Astrocyte (in vitro differentiated cells and primary cell): ENCODE data around the gene STUM. TPM values are rescaled to one million over a fixed set of nuclear protein-coding genes. Genes with fewer than 3 reads are reported as not detected.
"Not testable (repeated sequence)": the region's sequence is repeated elsewhere in the genome, so short reads cannot be mapped to it uniquely, and the experiment has no call there.

Experiments used
- DNase-seq: peaks from one replicate; pipeline ENCODE4 v3.0.0-alpha.2; 2010; ENCODE audit warnings: low read depth
- FAIRE-seq: peaks from 2 replicates; lab custom pipeline; 2011; peaks lifted over from hg19 to GRCh38; lab: Jason Lieb, UNC
- H2AFZ ChIP-seq: 2 replicates; pipeline ENCODE4 v1.6.0; 2012; ENCODE audit warnings: low read depth, low read length, inconsistent platforms
- H3K27ac ChIP-seq: 2 replicates; pipeline ENCODE4 v1.5.1; 2011; ENCODE audit warnings: low read depth, low read length, inconsistent platforms
- H3K27me3 ChIP-seq: 2 replicates; pipeline ENCODE4 v1.6.0; 2011; ENCODE audit warnings: low read length, inconsistent platforms; ENCODE audit not compliant: insufficient read depth
- H3K36me3 ChIP-seq: 2 replicates; pipeline ENCODE4 v1.5.1; 2011; ENCODE audit warnings: low read length, inconsistent platforms; ENCODE audit not compliant: insufficient read depth
- H3K4me1 ChIP-seq: 2 replicates; pipeline ENCODE4 v1.5.1; 2011; ENCODE audit warnings: low read length, inconsistent platforms; ENCODE audit not compliant: insufficient read depth
- H3K4me2 ChIP-seq: 2 replicates; pipeline ENCODE4 v1.6.0; 2012; ENCODE audit warnings: low read length, inconsistent platforms
- H3K4me3 ChIP-seq: 2 replicates; pipeline ENCODE4 v1.5.1; 2011; ENCODE audit warnings: low read depth, mild to moderate bottlenecking, low read length, inconsistent platforms; ENCODE audit not compliant: insufficient read depth
- H3K79me2 ChIP-seq: 2 replicates; pipeline ENCODE4 v1.6.0; 2012; ENCODE audit warnings: mild to moderate bottlenecking, low read length, inconsistent platforms; ENCODE audit not compliant: insufficient read depth
- H3K9ac ChIP-seq: 2 replicates; pipeline ENCODE4 v1.6.0; 2012; ENCODE audit warnings: mild to moderate bottlenecking, low read length, inconsistent platforms
- H3K9me3 ChIP-seq: 2 replicates; pipeline ENCODE4 v1.5.1; 2012; ENCODE audit warnings: low read depth, mild to moderate bottlenecking, low read length, inconsistent platforms; ENCODE audit not compliant: insufficient read depth
- H4K20me1 ChIP-seq: 2 replicates; pipeline ENCODE4 v1.6.0; 2012; ENCODE audit warnings: low read length, inconsistent platforms; ENCODE audit not compliant: insufficient read depth
- H3K27ac Mint-ChIP-seq: one replicate; pipeline ENCODE4 v1.8.0; 2021; ENCODE audit warnings: mild to moderate bottlenecking, mixed read lengths; ENCODE audit not compliant: unreplicated experiment
- H3K27me3 Mint-ChIP-seq: one replicate; pipeline ENCODE4 v1.8.0; 2021; ENCODE audit warnings: low read depth, mixed read lengths; ENCODE audit not compliant: unreplicated experiment
- H3K36me3 Mint-ChIP-seq: one replicate; pipeline ENCODE4 v1.8.0; 2021; ENCODE audit warnings: low read depth, mixed read lengths; ENCODE audit not compliant: unreplicated experiment
- H3K4me1 Mint-ChIP-seq: one replicate; pipeline ENCODE4 v1.8.0; 2021; ENCODE audit warnings: low read depth, mixed read lengths; ENCODE audit not compliant: unreplicated experiment
- H3K4me3 Mint-ChIP-seq: one replicate; pipeline ENCODE4 v1.8.0; 2021; ENCODE audit warnings: mild to moderate bottlenecking, moderate library complexity, mixed read lengths; ENCODE audit not compliant: unreplicated experiment
- H3K9me3 Mint-ChIP-seq: one replicate; pipeline ENCODE4 v1.8.0; 2021; ENCODE audit warnings: mild to moderate bottlenecking, mixed read lengths; ENCODE audit not compliant: unreplicated experiment
- CTCF ChIP-seq: IDR thresholded peaks from 2 replicates; pipeline ENCODE4 v1.5.1; 2011; ENCODE audit warnings: low read depth, mild to moderate bottlenecking, inconsistent platforms, low read length, moderate library complexity; ENCODE audit not compliant: insufficient read depth
- EZH2 ChIP-seq: IDR thresholded peaks from 2 replicates; pipeline ENCODE4 v1.6.1; 2012; ENCODE audit warnings: mild to moderate bottlenecking, low read length, inconsistent platforms; ENCODE audit not compliant: insufficient read depth
- total RNA-seq: library from RNA; stranded (reverse); gene quantifications from 2 replicates; pipeline ENCODE4 v1.2.1, GENCODE V29; 2021

STUM gene
- total RNA-seq, 1 donor from 2014 or later: not detected

- Mint-ChIP-seq H3K9me3 (no peaks in the 10 kb centered on the region), H3K36me3 (peaks cover 9% of the 10 kb centered on the region), H3K27me3 (peaks cover 8% of the 10 kb centered on the region), H3K4me3 (no peak overlapping the region), H3K4me1 (peaks cover 12% of the 10 kb centered on the region), H3K27ac (no peak overlapping the region)
- TF ChIP-seq EZH2: no peak
- no peak for TF ChIP-seq CTCF
- Histone ChIP-seq H3K4me3 (no peak overlapping the region), H2AFZ (no peak overlapping the region), H3K36me3 (no peaks in the 10 kb centered on the region), H3K27ac (no peak overlapping the region), H3K79me2 (no peaks in the 10 kb centered on the region), H3K27me3 (no peaks in the 10 kb centered on the region), H4K20me1 (peaks cover 3% of the 10 kb centered on the region), H3K9ac (no peak overlapping the region), H3K4me2 (no peak overlapping the region), H3K4me1 (peaks cover 11% of the 10 kb centered on the region), H3K9me3 (no peaks in the 10 kb centered on the region)
- DNase-seq (no peak), FAIRE-seq (no peak)
These were observed 90.0 kb downstream of the STUM start for GRCh38 chr1:226638608-226639007.

GRCh38 chr1:226639206-226639605, 90.6 kb downstream of the STUM start:
- not testable (repeated sequence) for H3K27me3 ChIP-seq, H3K9me3 ChIP-seq, H3K4me3 ChIP-seq, H3K79me2 ChIP-seq, H3K9me3 Mint-ChIP-seq, FAIRE-seq, H3K36me3 Mint-ChIP-seq, H3K27ac ChIP-seq, H3K4me2 ChIP-seq, H3K27ac Mint-ChIP-seq, H2AFZ ChIP-seq, DNase-seq, H3K4me3 Mint-ChIP-seq, H3K9ac ChIP-seq, H3K27me3 Mint-ChIP-seq, H3K36me3 ChIP-seq, H4K20me1 ChIP-seq
- peaks cover 15% of the 10 kb centered on the region for H3K4me1 ChIP-seq
- peaks cover 17% of the 10 kb centered on the region for H3K4me1 Mint-ChIP-seq

- no peak overlapping the region for H3K4me3 ChIP-seq
- no peak overlapping the region for H3K27ac ChIP-seq
- FAIRE-seq (no peak), DNase-seq (no peak)
- H3K9me3 ChIP-seq: no peaks in the 10 kb centered on the region
- peaks cover 20% of the 10 kb centered on the region for H3K4me1 ChIP-seq
- Mint-ChIP-seq H3K36me3 (peaks cover 9% of the 10 kb centered on the region), H3K27me3 (peaks cover 8% of the 10 kb centered on the region), H3K9me3 (no peaks in the 10 kb centered on the region), H3K27ac (no peak overlapping the region), H3K4me1 (peaks cover 20% of the 10 kb centered on the region), H3K4me3 (no peak overlapping the region)
- no peaks in the 10 kb centered on the region for H3K79me2 ChIP-seq
- H3K27me3 ChIP-seq: no peaks in the 10 kb centered on the region
- peaks cover 3% of the 10 kb centered on the region for H4K20me1 ChIP-seq
- H3K36me3 ChIP-seq: no peaks in the 10 kb centered on the region
- no peak overlapping the region for H3K4me2 ChIP-seq
- TF ChIP-seq CTCF: no peak
- TF ChIP-seq EZH2: no peak
- no peak overlapping the region for H3K9ac ChIP-seq
- H2AFZ ChIP-seq: no peak overlapping the region
These were observed 91.1 kb downstream of the STUM start for GRCh38 chr1:226639631-226640061.
